Activated CD4-positive, CD25-positive, alpha-beta regulatory T cell treated with anti-CD3 and anti-CD28 coated beads, Interleukin-2, amount 50 U/mL, for 24 hours (primary cell): ENCODE data around the gene ZNF516.

Experiments
- ATAC-seq, 2 donors: fragments of 150-1000 bp; cut with Tn5 transposase; one replicate each; pipeline ENCODE4 v1.10.0; 2021; ENCODE audit warnings: mild to moderate bottlenecking in 1 of 2, moderate library complexity in 1 of 2

Gene ZNF516

GRCh38 chr18:76335859-76336640 is 159.0 kb downstream of the ZNF516 start:
- ATAC-seq, result no peak

- ATAC-seq, result no peak
Measured at GRCh38 chr18:76328140-76328539, 166.9 kb downstream of the ZNF516 start.

GRCh38 chr18:76323891-76324290 is 171.2 kb downstream of the ZNF516 start:
- ATAC-seq, result no peak

GRCh38 chr18:76322686-76323085 is 172.4 kb downstream of the ZNF516 start:
- no peak for ATAC-seq

GRCh38 chr18:76319366-76319765 is 175.7 kb downstream of the ZNF516 start:
- no peak for ATAC-seq

GRCh38 chr18:76318607-76319006 is 176.4 kb downstream of the ZNF516 start:
- no peak for ATAC-seq

GRCh38 chr18:76317136-76317535 is 177.9 kb downstream of the ZNF516 start:
- no peak for ATAC-seq

GRCh38 chr18:76315722-76316230 is 179.3 kb downstream of the ZNF516 start:
- ATAC-seq, result no peak

GRCh38 chr18:76314496-76314895 is 180.5 kb downstream of the ZNF516 start:
- ATAC-seq, result no peak

- ATAC-seq, result no peak
Measured at GRCh38 chr18:76314015-76314414, 181.0 kb downstream of the ZNF516 start.
